Body of pancreas (tissue), 4 donors: Measurements from ENCODE around the gene SAMD8.

Source experiments
- POLR2A ChIP-seq, 3 donors: fragments of 450-650 bp; IDR thresholded peaks; one replicate each; pipeline ENCODE4 v1.6.1; 2016; ENCODE audit warnings: antibody characterized with exemption in 3 of 3, mild to moderate bottlenecking in 2 of 3
- TF ChIP-seq, protein P1 (sequence below), 7 experiments: fragments of 450-650 bp in 4 of 7; fragments of 200-600 bp in 3 of 7; sonication (generic) in 3 of 7; IDR thresholded peaks; one replicate each; pipeline ENCODE4 v1.5.1; 2016 to 2019; ENCODE audit warnings: antibody characterized with exemption in 7 of 7

DNA sequence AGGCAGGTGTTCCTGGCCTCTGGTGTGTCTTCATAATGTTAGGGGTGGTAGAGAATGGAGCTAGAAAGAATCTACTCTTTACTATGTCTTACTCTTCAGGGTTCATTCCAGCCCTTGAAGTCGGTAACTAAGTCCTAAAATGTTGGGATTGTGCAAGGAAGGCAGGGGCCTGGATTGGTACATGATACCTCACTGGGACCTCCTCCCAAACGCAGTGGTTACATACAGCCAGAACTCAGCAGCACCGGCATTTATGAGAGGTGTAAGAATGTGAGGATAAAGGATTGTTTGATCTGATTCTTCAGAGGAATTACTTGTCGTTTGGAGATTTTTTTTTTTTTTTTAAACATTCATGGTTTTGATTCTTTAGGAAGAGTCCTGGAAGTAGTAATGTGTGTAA, 117.4 kb downstream of the SAMD8 start:
- no peak for TF ChIP-seq POLR2A (IDR thresholded peaks at IDR 0.05)
- TF ChIP-seq, protein P1, sequence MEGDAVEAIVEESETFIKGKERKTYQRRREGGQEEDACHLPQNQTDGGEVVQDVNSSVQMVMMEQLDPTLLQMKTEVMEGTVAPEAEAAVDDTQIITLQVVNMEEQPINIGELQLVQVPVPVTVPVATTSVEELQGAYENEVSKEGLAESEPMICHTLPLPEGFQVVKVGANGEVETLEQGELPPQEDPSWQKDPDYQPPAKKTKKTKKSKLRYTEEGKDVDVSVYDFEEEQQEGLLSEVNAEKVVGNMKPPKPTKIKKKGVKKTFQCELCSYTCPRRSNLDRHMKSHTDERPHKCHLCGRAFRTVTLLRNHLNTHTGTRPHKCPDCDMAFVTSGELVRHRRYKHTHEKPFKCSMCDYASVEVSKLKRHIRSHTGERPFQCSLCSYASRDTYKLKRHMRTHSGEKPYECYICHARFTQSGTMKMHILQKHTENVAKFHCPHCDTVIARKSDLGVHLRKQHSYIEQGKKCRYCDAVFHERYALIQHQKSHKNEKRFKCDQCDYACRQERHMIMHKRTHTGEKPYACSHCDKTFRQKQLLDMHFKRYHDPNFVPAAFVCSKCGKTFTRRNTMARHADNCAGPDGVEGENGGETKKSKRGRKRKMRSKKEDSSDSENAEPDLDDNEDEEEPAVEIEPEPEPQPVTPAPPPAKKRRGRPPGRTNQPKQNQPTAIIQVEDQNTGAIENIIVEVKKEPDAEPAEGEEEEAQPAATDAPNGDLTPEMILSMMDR (IDR thresholded peaks at IDR 0.05), result no peak
